A673 (cell line): Measurements from ENCODE around the gene ZEB2. TPM values are rescaled to one million over a fixed set of nuclear protein-coding genes. Genes with fewer than 3 reads are reported as not detected.

Experiments used
- BruUV-seq: library from RNA; stranded (reverse); fragments of 400-500 nt; replicated peaks from 2 replicates; lab custom pipeline; 2021; lab: Mats Ljungman, UMichigan
- CTCF ChIA-PET: fragments of 300-600 bp; sonication (Branson Sonifier 250); formaldehyde crosslinking; loops from one replicate; lab custom pipeline; 2022; ENCODE audit warnings: antibody characterized with exemption; lab: Charles Lee
- POLR2A ChIA-PET: fragments of 300-600 bp; sonication (Branson Sonifier 250); formaldehyde crosslinking; loops from one replicate; lab custom pipeline; 2022; ENCODE audit warnings: antibody characterized with exemption; ENCODE audit not compliant: low non-redundant PET; lab: Charles Lee
- DNase-seq: peaks from one replicate; pipeline ENCODE4 v3.0.0-alpha.2; 2015; ENCODE audit warnings: low spot score
- H3K27ac ChIP-seq: fragments of 200-600 bp; sonication (generic); 2 replicates; pipeline ENCODE4 v1.5.1; 2016; ENCODE audit warnings: mixed run types, low read depth, mild to moderate bottlenecking, mixed read lengths, antibody characterized with exemption, low read length; ENCODE audit not compliant: poor library complexity, severe bottlenecking
- H3K27me3 ChIP-seq: fragments of 200-600 bp; sonication (generic); replicated peaks from 2 replicates; pipeline ENCODE4 v1.6.1; 2017; ENCODE audit warnings: mixed run types, low read depth, mild to moderate bottlenecking, mixed read lengths, antibody characterized with exemption, low read length; ENCODE audit not compliant: insufficient read depth, poor library complexity
- H3K36me3 ChIP-seq: fragments of 200-600 bp; sonication (generic); 2 replicates; pipeline ENCODE4 v1.6.1; 2016; ENCODE audit warnings: mixed run types, mild to moderate bottlenecking, mixed read lengths, antibody characterized with exemption, low read length; ENCODE audit not compliant: insufficient read depth, poor library complexity, severe bottlenecking
- H3K4me1 ChIP-seq: fragments of 200-600 bp; sonication (generic); 2 replicates; pipeline ENCODE4 v1.6.1; 2017; ENCODE audit warnings: mixed run types, mild to moderate bottlenecking, mixed read lengths, antibody characterized with exemption, low read length; ENCODE audit not compliant: insufficient read depth, poor library complexity, severe bottlenecking
- H3K4me3 ChIP-seq: fragments of 200-600 bp; sonication (generic); 2 replicates; pipeline ENCODE4 v1.5.1; 2016; ENCODE audit warnings: low read depth, mixed run types, mild to moderate bottlenecking, mixed read lengths, low read length; ENCODE audit not compliant: poor library complexity, severe bottlenecking
- H3K9me3 ChIP-seq: fragments of 200-600 bp; sonication (generic); 2 replicates; pipeline ENCODE4 v1.6.1; 2016; ENCODE audit warnings: mixed run types, low read depth, mild to moderate bottlenecking, mixed read lengths, antibody characterized with exemption, low read length; ENCODE audit not compliant: poor library complexity, severe bottlenecking
- CTCF ChIP-seq: fragments of 300-800, 200-600 bp; sonication (generic); conservative IDR thresholded peaks from 2 replicates; pipeline ENCODE4 v1.5.1; 2017; ENCODE audit warnings: low read depth, mild to moderate bottlenecking, antibody characterized with exemption, low read length, moderate library complexity, mixed read lengths
- EZH2 ChIP-seq: fragments of 200-600 bp; sonication (generic); IDR thresholded peaks from 2 replicates; pipeline ENCODE4 v1.6.1; 2017; ENCODE audit warnings: borderline replicate concordance, low read depth, mild to moderate bottlenecking, mixed read lengths, antibody characterized with exemption, low read length; ENCODE audit not compliant: poor library complexity, severe bottlenecking
- intact Hi-C: fragments of 100-400 bp; cut with micrococcal nuclease; formaldehyde crosslinking; loops from one replicate; pipeline ENCODE4 v1.10.0; 2022; ENCODE audit not compliant: unreplicated experiment
- total RNA-seq: library from RNA; stranded (reverse); gene quantifications from 2 replicates; pipeline ENCODE4 v1.2.3, GENCODE V29; 2021

ZEB2 gene
- total RNA-seq, 1 experiment from 2014 or later: 146 TPM

- Histone ChIP-seq H3K9me3 (peaks cover 3% of the 10 kb centered on the region), H3K27ac (no peak overlapping the region), H3K27me3 (no peaks in the 10 kb centered on the region), H3K4me1 (no peaks in the 10 kb centered on the region), H3K36me3 (no peaks in the 10 kb centered on the region), H3K4me3 (no peak overlapping the region)
- POLR2A ChIA-PET: no interaction called here
- no peak for DNase-seq
- TF ChIP-seq CTCF (no peak), EZH2 (no peak)
- BruUV-seq: no TSS peak
- CTCF ChIA-PET: no interaction called here
- intact Hi-C loops: no loop called here
Observed at GRCh38 chr2:144545787-144546186, 25.9 kb upstream of the ZEB2 start.

- POLR2A ChIA-PET: no interaction called here
- CTCF ChIA-PET: no interaction called here
- TF ChIP-seq CTCF (no peak), EZH2 (no peak)
- BruUV-seq: no TSS peak
- no peak overlapping the region for H3K27ac ChIP-seq
- no peak overlapping the region for H3K4me3 ChIP-seq
- peaks cover 3% of the 10 kb centered on the region for H3K9me3 ChIP-seq
- H3K27me3 ChIP-seq: no peaks in the 10 kb centered on the region
- no peaks in the 10 kb centered on the region for H3K4me1 ChIP-seq
- intact Hi-C loops: no loop called here
- no peaks in the 10 kb centered on the region for H3K36me3 ChIP-seq
- DNase-seq: no peak
Observed at GRCh38 chr2:144544053-144544452, 24.1 kb upstream of the ZEB2 start.

- H3K36me3 ChIP-seq: no peaks in the 10 kb centered on the region
- H3K27ac ChIP-seq: no peak overlapping the region
- peaks cover 3% of the 10 kb centered on the region for H3K9me3 ChIP-seq
- no peaks in the 10 kb centered on the region for H3K4me1 ChIP-seq
- CTCF ChIA-PET: no interaction called here
- BruUV-seq: no TSS peak
- H3K4me3 ChIP-seq: no peak overlapping the region
- intact Hi-C loops: no loop called here
- TF ChIP-seq CTCF (no peak), EZH2 (no peak)
- DNase-seq: no peak
- POLR2A ChIA-PET: no interaction called here
- H3K27me3 ChIP-seq: no peaks in the 10 kb centered on the region
Observed at GRCh38 chr2:144541396-144541795, 21.5 kb upstream of the ZEB2 start.
